ENCODE results near the gene PAX6.

PAX6 gene

GRCh38 chr11:31808721-31809540 lies 2.2 kb downstream of the PAX6 start:
- no peak for DNase-seq (ENCODE audit: low spot score)

- DNase-seq (ENCODE audit: low spot score): no peak
These were observed 3.1 kb downstream of the PAX6 start for GRCh38 chr11:31807799-31808667.

- DNase-seq (ENCODE audit: low spot score): no peak
These were observed 4.0 kb downstream of the PAX6 start for GRCh38 chr11:31806928-31807798.

- DNase-seq (ENCODE audit: low spot score): no peak
These were observed 4.8 kb downstream of the PAX6 start for GRCh38 chr11:31806186-31806927.

- no peak for DNase-seq (ENCODE audit: low spot score)
These were observed 5.4 kb downstream of the PAX6 start for GRCh38 chr11:31805629-31806185.

- no peak for DNase-seq (ENCODE audit: low spot score)
These were observed 6.0 kb downstream of the PAX6 start for GRCh38 chr11:31805037-31805628.

GRCh38 chr11:31804312-31805036 lies 6.6 kb downstream of the PAX6 start:
- DNase-seq (ENCODE audit: low spot score): no peak

- DNase-seq (ENCODE audit: low spot score): no peak
These were observed 7.3 kb downstream of the PAX6 start for GRCh38 chr11:31803813-31804311.

- DNase-seq (ENCODE audit: low spot score): no peak
These were observed 7.9 kb downstream of the PAX6 start for GRCh38 chr11:31802990-31803812.

GRCh38 chr11:31802609-31802989 lies 8.5 kb downstream of the PAX6 start:
- no peak for DNase-seq (ENCODE audit: low spot score)

- no peak for DNase-seq (ENCODE audit: low spot score)
These were observed 9.0 kb downstream of the PAX6 start for GRCh38 chr11:31802000-31802551.

GRCh38 chr11:31801298-31801702 lies 9.8 kb downstream of the PAX6 start:
- DNase-seq (ENCODE audit: low spot score): no peak

GRCh38 chr11:31800398-31801265 lies 10.5 kb downstream of the PAX6 start:
- no peak for DNase-seq (ENCODE audit: low spot score)

GRCh38 chr11:31799435-31800397 lies 11.4 kb downstream of the PAX6 start:
- DNase-seq (ENCODE audit: low spot score): no peak

- DNase-seq (ENCODE audit: low spot score): no peak
These were observed 12.3 kb downstream of the PAX6 start for GRCh38 chr11:31798554-31799434.
